Mesenchymal stem cell (in vitro differentiated cells and primary cell): ENCODE measurements around the gene OAS2.

Experiments
- DNase-seq: peaks from one replicate; pipeline ENCODE4 v3.0.0-alpha.2; 2013
- H2AFZ ChIP-seq: one replicate; pipeline ENCODE4 v1.6.1; 2013; ENCODE audit warnings: low read depth, mild to moderate bottlenecking, control low read depth, inconsistent platforms, low read length, moderate library complexity
- H2AK5ac ChIP-seq: 2 replicates; pipeline ENCODE4 v1.6.1; 2013; ENCODE audit warnings: low read length, moderate library complexity, mild to moderate bottlenecking, inconsistent platforms; ENCODE audit not compliant: severe bottlenecking
- H2BK120ac ChIP-seq: one replicate; pipeline ENCODE4 v1.6.1; 2013; ENCODE audit warnings: low read depth, mild to moderate bottlenecking, inconsistent platforms, low read length, moderate library complexity
- H2BK12ac ChIP-seq, 2 experiments: one replicate each; pipeline ENCODE4 v1.6.1; 2013; ENCODE audit warnings: inconsistent platforms in 2 of 2, low read length in 2 of 2, mild to moderate bottlenecking in 2 of 2, moderate library complexity in 2 of 2, control low read depth in 1 of 2
- H2BK15ac ChIP-seq: one replicate; pipeline ENCODE4 v1.6.1; 2013; ENCODE audit warnings: mild to moderate bottlenecking, low read depth, inconsistent platforms; ENCODE audit not compliant: poor library complexity, severe bottlenecking
- H2BK5ac ChIP-seq: 2 replicates; pipeline ENCODE4 v1.6.1; 2013; ENCODE audit warnings: low read depth, mild to moderate bottlenecking, low read length, control low read depth, inconsistent platforms; ENCODE audit not compliant: poor library complexity, severe bottlenecking
- H3K14ac ChIP-seq, 2 experiments: one replicate each; pipeline ENCODE4 v1.6.1; 2013; ENCODE audit warnings: inconsistent platforms in 2 of 2, low read length in 2 of 2, control low read depth in 1 of 2, mild to moderate bottlenecking in 1 of 2, moderate library complexity in 1 of 2
- H3K18ac ChIP-seq, 2 experiments: one replicate each; pipeline ENCODE4 v1.6.1; 2013; ENCODE audit warnings: inconsistent platforms in 2 of 2, low read length in 2 of 2, control low read depth in 1 of 2, low read depth in 1 of 2, mild to moderate bottlenecking in 1 of 2
- H3K23ac ChIP-seq, 2 experiments: one replicate each; pipeline ENCODE4 v1.6.1; 2013; ENCODE audit warnings: inconsistent platforms in 2 of 2, low read length in 2 of 2, mild to moderate bottlenecking in 2 of 2, moderate library complexity in 2 of 2, control low read depth in 1 of 2
- H3K27ac ChIP-seq: 2 replicates; pipeline ENCODE4 v1.5.1; 2013; ENCODE audit warnings: mild to moderate bottlenecking, moderate library complexity, low read length, control low read depth, inconsistent platforms; ENCODE audit not compliant: poor library complexity, severe bottlenecking
- H3K27me3 ChIP-seq, 2 experiments: 2 replicates each; pipeline versions ENCODE4 v1.6.1 to v1.7.0; 2013; ENCODE audit warnings: low read length in 2 of 2, mild to moderate bottlenecking in 2 of 2, moderate library complexity in 2 of 2, control low read depth in 1 of 2, inconsistent platforms in 1 of 2; ENCODE audit not compliant: control insufficient read depth in 1 of 2, insufficient read depth in 1 of 2
- H3K36me3 ChIP-seq, 2 experiments: 2 replicates each; pipeline versions ENCODE4 v1.6.1 to v1.7.0; 2013; ENCODE audit warnings: low read length in 2 of 2, control low read depth in 1 of 2, inconsistent platforms in 1 of 2, low read depth in 1 of 2, mild to moderate bottlenecking in 1 of 2; ENCODE audit not compliant: insufficient read depth in 2 of 2, control insufficient read depth in 1 of 2
- H3K4ac ChIP-seq, 2 experiments: one replicate each; pipeline ENCODE4 v1.6.1; 2013; ENCODE audit warnings: inconsistent platforms in 2 of 2, low read length in 2 of 2, mild to moderate bottlenecking in 2 of 2, moderate library complexity in 2 of 2, control low read depth in 1 of 2, low read depth in 1 of 2
- H3K4me1 ChIP-seq: 2 replicates; pipeline ENCODE4 v1.6.1; 2013; ENCODE audit warnings: low read depth, low read length, control low read depth; ENCODE audit not compliant: control insufficient read depth, insufficient read depth
- H3K4me2 ChIP-seq: 2 replicates; pipeline ENCODE4 v1.6.1; 2013; ENCODE audit warnings: low read length, mild to moderate bottlenecking, inconsistent platforms; ENCODE audit not compliant: poor library complexity, severe bottlenecking
- H3K4me3 ChIP-seq, 2 experiments: 2 replicates each; pipeline versions ENCODE4 v1.5.1 to v1.7.0; 2013; ENCODE audit warnings: low read length in 2 of 2, mild to moderate bottlenecking in 2 of 2, control low read depth in 1 of 2, low read depth in 1 of 2; ENCODE audit not compliant: insufficient read depth in 1 of 2
- H3K79me1 ChIP-seq: replicated peaks from 2 replicates; pipeline ENCODE4 v1.6.1; 2013; ENCODE audit warnings: mild to moderate bottlenecking, control low read depth, low read length, inconsistent platforms; ENCODE audit not compliant: poor library complexity, severe bottlenecking
- H3K9ac ChIP-seq: 2 replicates; pipeline ENCODE4 v1.7.0; 2013; ENCODE audit warnings: mild to moderate bottlenecking, low read length, moderate library complexity
- H3K9me3 ChIP-seq: 2 replicates; pipeline ENCODE4 v1.7.0; 2013; ENCODE audit warnings: mild to moderate bottlenecking, low read length; ENCODE audit not compliant: control insufficient read depth
- H4K8ac ChIP-seq: one replicate; pipeline ENCODE4 v1.6.1; 2013; ENCODE audit warnings: inconsistent platforms, mild to moderate bottlenecking, low read length, moderate library complexity
- H4K91ac ChIP-seq: one replicate; pipeline ENCODE4 v1.6.1; 2013; ENCODE audit warnings: mild to moderate bottlenecking, low read length, inconsistent platforms
- WGBS: methylation state at CpG from one replicate; pipeline ENCODE4 v1.1.7; 2013; ENCODE audit warnings: mixed read lengths; 5-methylcytosine and 5-hydroxymethylcytosine counted together

The OAS2 gene

DNA sequence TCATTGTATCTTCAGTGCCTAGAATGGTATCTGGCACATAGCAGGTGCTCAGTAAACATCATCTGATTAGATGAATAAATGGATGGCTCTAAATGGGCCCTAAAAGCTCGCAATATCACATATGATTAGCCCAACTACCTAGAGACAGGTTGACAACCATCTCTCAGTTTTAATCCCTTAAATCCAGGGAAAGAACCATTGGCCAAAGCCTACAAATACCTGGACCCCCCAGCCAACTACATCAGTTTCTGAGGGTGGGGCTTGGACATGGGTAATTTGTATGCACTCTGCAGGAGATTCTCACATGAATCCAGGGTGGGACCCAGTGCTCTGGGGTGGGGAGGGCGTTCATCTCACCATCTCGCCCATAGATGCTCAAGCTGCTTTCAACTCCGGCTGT, 73.4 kb downstream of the OAS2 start:
- no peak overlapping the region for H3K18ac ChIP-seq
- 72% methylated on average over 4 of the region's 4 CpGs for WGBS

DNA sequence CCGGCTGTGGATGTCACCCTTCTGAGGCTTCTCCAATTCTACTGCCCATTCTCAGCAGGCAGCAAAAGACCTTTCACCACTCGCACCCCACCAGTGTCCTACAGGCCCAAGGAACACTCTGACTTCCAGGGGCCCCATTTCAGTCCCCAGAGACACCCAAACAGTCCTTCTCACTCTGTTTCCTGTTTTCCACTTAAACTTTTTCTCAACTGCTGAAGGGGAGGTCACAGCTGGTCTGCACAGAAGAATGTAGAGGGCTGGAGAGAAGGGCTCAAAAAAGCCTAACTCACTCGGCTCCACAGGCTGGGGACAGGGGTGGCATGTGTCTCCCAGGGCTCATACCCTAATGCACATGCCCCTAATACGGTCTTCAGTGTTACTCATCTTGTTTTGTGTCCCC, 74.0 kb downstream of the OAS2 start:
- Histone ChIP-seq H3K36me3 (no peaks in the 10 kb centered on the region), H3K79me1 (no peaks in the 10 kb centered on the region), H3K14ac (no peak overlapping the region), H3K27me3 (peaks cover 60 to 71% of the 10 kb centered on the region in 2 experiments), H2AK5ac (no peak overlapping the region), H2BK5ac (no peak overlapping the region), H3K9me3 (no peaks in the 10 kb centered on the region), H2AFZ (no peak overlapping the region), H3K4me2 (no peak overlapping the region), H3K4ac (no peak overlapping the region), H3K9ac (no peak overlapping the region), H4K8ac (no peak overlapping the region), H3K4me1 (peaks cover 13% of the 10 kb centered on the region), H2BK15ac (no peak overlapping the region), H4K91ac (no peak overlapping the region), H3K27ac (no peak overlapping the region), H2BK12ac (no peak overlapping the region), H3K4me3 (no peak overlapping the region), H3K23ac (no peak overlapping the region), H3K18ac (no peak overlapping the region), H2BK120ac (no peak overlapping the region)
- DNase-seq, result no peak
- 62% methylated on average over 4 of the region's 4 CpGs for WGBS

More for the DNA sequence above, 73.4 kb downstream of the OAS2 start:
- no peak overlapping the region for H2AK5ac ChIP-seq
- no peak for DNase-seq
- H3K23ac ChIP-seq, result no peak overlapping the region
- peaks cover 57 to 66% of the 10 kb centered on the region in 2 experiments for H3K27me3 ChIP-seq
- no peak overlapping the region for H3K27ac ChIP-seq
- H3K14ac ChIP-seq, result no peak overlapping the region
- no peak overlapping the region for H2BK5ac ChIP-seq
- no peak overlapping the region for H4K8ac ChIP-seq
- H2BK120ac ChIP-seq, result no peak overlapping the region
- peaks cover 7% of the 10 kb centered on the region for H3K4me1 ChIP-seq
- no peak overlapping the region for H2BK12ac ChIP-seq
- H3K9ac ChIP-seq, result no peak overlapping the region
- H3K4me3 ChIP-seq, result no peak overlapping the region
- no peak overlapping the region for H2AFZ ChIP-seq
- H2BK15ac ChIP-seq, result no peak overlapping the region
- H3K79me1 ChIP-seq, result no peaks in the 10 kb centered on the region
- H3K36me3 ChIP-seq, result no peaks in the 10 kb centered on the region
- H3K4me2 ChIP-seq, result no peak overlapping the region
- no peak overlapping the region for H4K91ac ChIP-seq
- no peak overlapping the region for H3K4ac ChIP-seq
- H3K9me3 ChIP-seq, result no peaks in the 10 kb centered on the region

GRCh38 chr12:113054948-113055486, 76.7 kb downstream of the OAS2 start:
- DNase-seq, result no peak
- no peak overlapping the region for H2AK5ac ChIP-seq
- H3K9me3 ChIP-seq, result no peaks in the 10 kb centered on the region
- H4K91ac ChIP-seq, result no peak overlapping the region
- no peak overlapping the region for H2BK15ac ChIP-seq
- H3K18ac ChIP-seq, result no peak overlapping the region
- no peak overlapping the region for H2BK5ac ChIP-seq
- H3K23ac ChIP-seq, result no peak overlapping the region
- H3K4me1 ChIP-seq, result peaks cover 12% of the 10 kb centered on the region
- H3K9ac ChIP-seq, result no peak overlapping the region
- no peak overlapping the region for H2BK120ac ChIP-seq
- no peak overlapping the region for H2AFZ ChIP-seq
- no peak overlapping the region for H3K4me2 ChIP-seq
- no peak overlapping the region for H3K14ac ChIP-seq
- H3K36me3 ChIP-seq, result no peaks in the 10 kb centered on the region
- no peak overlapping the region for H4K8ac ChIP-seq
- H3K27me3 ChIP-seq, result peaks cover 80 to 84% of the 10 kb centered on the region in 2 experiments
- no peak overlapping the region for H2BK12ac ChIP-seq
- no peaks in the 10 kb centered on the region for H3K79me1 ChIP-seq
- whole genome bisulfite sequencing, result 68% methylated on average over 3 of the region's 4 CpGs
- H3K4ac ChIP-seq, result no peak overlapping the region
- H3K27ac ChIP-seq, result no peak overlapping the region
- no peak overlapping the region for H3K4me3 ChIP-seq

DNA sequence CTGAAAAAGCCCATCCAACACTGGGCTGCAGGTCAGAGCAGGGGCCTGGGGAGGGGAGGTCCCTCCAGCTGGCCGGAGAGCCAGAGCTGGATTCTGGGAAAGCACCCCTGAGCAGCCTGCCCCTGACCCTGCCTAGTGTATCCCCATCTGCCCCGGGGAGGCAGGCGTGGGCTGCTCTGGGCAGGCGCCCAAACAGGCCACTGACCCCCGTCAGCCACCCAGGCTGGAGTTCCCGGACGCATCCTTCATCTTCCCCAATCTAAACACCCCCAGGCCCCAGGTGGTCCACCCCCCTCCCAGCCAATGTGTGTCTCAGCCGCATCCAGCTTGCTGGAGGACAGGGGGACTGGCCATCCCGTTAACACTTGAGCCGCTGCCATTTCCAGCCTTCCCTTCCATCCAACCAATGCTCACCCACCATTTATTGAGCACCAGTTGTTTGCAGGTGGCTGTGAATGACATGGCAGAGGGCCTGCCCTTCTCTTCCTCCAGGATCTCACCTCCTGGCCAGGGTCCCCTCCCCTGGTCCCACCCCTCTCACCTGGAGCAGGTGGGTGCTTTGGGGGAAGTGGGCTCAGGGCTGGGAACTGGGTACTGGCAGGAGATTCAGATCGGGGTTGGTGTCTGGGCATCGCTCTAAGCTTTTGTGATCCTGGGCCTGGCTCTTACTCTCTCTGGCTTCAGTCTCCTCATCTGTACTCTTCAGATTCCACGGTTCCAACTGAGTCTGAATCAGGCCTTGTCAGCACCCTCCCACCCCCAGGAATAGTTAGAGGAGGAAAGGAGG, 77.5 kb downstream of the OAS2 start:
- Histone ChIP-seq H3K14ac (no peak overlapping the region), H3K27me3 (peaks cover 82 to 88% of the 10 kb centered on the region in 2 experiments), H2BK12ac (no peak overlapping the region), H4K91ac (no peak overlapping the region), H4K8ac (no peak overlapping the region), H3K18ac (no peak overlapping the region), H3K4me1 (peaks cover 11% of the 10 kb centered on the region), H3K79me1 (no peaks in the 10 kb centered on the region), H2BK15ac (no peak overlapping the region), H2BK120ac (no peak overlapping the region), H3K4me3 (no peak overlapping the region), H3K9me3 (no peaks in the 10 kb centered on the region), H2AFZ (no peak overlapping the region), H3K23ac (no peak overlapping the region), H3K27ac (no peak overlapping the region), H3K4me2 (no peak overlapping the region), H3K36me3 (no peaks in the 10 kb centered on the region), H3K4ac (no peak overlapping the region), H2AK5ac (no peak overlapping the region), H3K9ac (no peak overlapping the region), H2BK5ac (no peak overlapping the region)
- no peak for DNase-seq
- 69% methylated on average over 11 of the region's 13 CpGs for WGBS
